K562 (cell line): ENCODE results near the gene SLC10A3. TPM values are rescaled to one million over a fixed set of nuclear protein-coding genes. Genes with fewer than 3 reads are reported as not detected.

Experiments used
- ATAC-seq: fragments of 200-7000 bp; cut with Tn5 transposase; 3 replicates; pipeline ENCODE4 v1.9.1; 2020; ENCODE audit warnings: moderate library complexity
- BruUV-seq: library from RNA; stranded (reverse); fragments of 400-500 nt; replicated peaks from 2 replicates; lab custom pipeline; 2021; lab: Mats Ljungman, UMichigan
- CTCF ChIA-PET: fragments of 300-600 bp; formaldehyde crosslinking; extraction: SDS; loops from one replicate; lab custom pipeline; 2021; ENCODE audit warnings: low intra/inter-chr PET ratio; lab: Yijun Ruan, JAX
- POLR2A ChIA-PET: fragments of 300-600, 350-650 bp; sonication (Branson Sonifier 250); formaldehyde crosslinking; extraction: SDS; loops from one replicate; lab custom pipeline; 2021; ENCODE audit warnings: antibody characterized with exemption, inconsistent platforms; lab: Yijun Ruan, JAX
- DNase-seq, 4 experiments: peaks; one replicate each; pipeline versions ENCODE4 v3.0.0 to v3.0.0-alpha.2; 2011 to 2018; ENCODE audit warnings: low spot score in 3 of 4, mixed read lengths in 3 of 4; ENCODE audit errors: extremely low read depth in 1 of 4
- FAIRE-seq: peaks from 2 replicates; lab custom pipeline; 2011; peaks lifted over from hg19 to GRCh38; lab: Jason Lieb, UNC
- H2AFZ ChIP-seq: 2 replicates; pipeline ENCODE4 v1.6.0; 2011; ENCODE audit warnings: low read depth, low read length, control low read depth, inconsistent platforms
- H3K27ac ChIP-seq: fragments of 200-600 bp; 3 replicates; pipeline ENCODE4 v1.8.0; 2011; ENCODE audit warnings: low read depth, mild to moderate bottlenecking, control low read depth, inconsistent platforms, low read length, moderate library complexity, mixed read lengths; ENCODE audit errors: extremely low read depth
- H3K27me3 ChIP-seq, 2 experiments: fragments of 300-600 bp in 1 of 2; 2 replicates in 1 of 2; 3 replicates in 1 of 2; pipeline versions ENCODE4 v1.6.0 to v1.8.0; 2011; ENCODE audit warnings: inconsistent platforms in 2 of 2, low read length in 2 of 2, mild to moderate bottlenecking in 1 of 2, mixed read lengths in 1 of 2, moderate library complexity in 1 of 2; ENCODE audit not compliant: control insufficient read depth in 2 of 2, insufficient read depth in 2 of 2
- H3K36me3 ChIP-seq: fragments of 300-600 bp; 3 replicates; pipeline ENCODE4 v1.8.0; 2011; ENCODE audit warnings: mild to moderate bottlenecking, low read length, inconsistent platforms; ENCODE audit not compliant: control insufficient read depth, insufficient read depth
- H3K4me1 ChIP-seq, 2 experiments: fragments of 200-600 bp in 1 of 2; replicated peaks in 1 of 2; 2 replicates in 1 of 2; 3 replicates in 1 of 2; pipeline versions ENCODE4 v1.5.1 to v1.8.0; 2011; ENCODE audit warnings: inconsistent platforms in 2 of 2, low read length in 2 of 2, mild to moderate bottlenecking in 1 of 2, mixed read lengths in 1 of 2, moderate library complexity in 1 of 2; ENCODE audit not compliant: control insufficient read depth in 2 of 2, insufficient read depth in 2 of 2
- H3K4me2 ChIP-seq: 2 replicates; pipeline ENCODE4 v1.6.1; 2011; ENCODE audit warnings: low read length, control low read depth, inconsistent platforms, mixed read lengths; ENCODE audit not compliant: insufficient read depth
- H3K4me3 ChIP-seq: fragments of 200-600 bp; sonication (generic), shearing (Covaris generic); 2 replicates; pipeline ENCODE4 v1.5.1; 2016; ENCODE audit warnings: control low read depth, inconsistent platforms
- H3K79me2 ChIP-seq: fragments of 200-600 bp; 3 replicates; pipeline ENCODE4 v1.8.0; 2011; ENCODE audit warnings: low read length, inconsistent platforms; ENCODE audit not compliant: control insufficient read depth, insufficient read depth
- H3K9ac ChIP-seq, 2 experiments: 2 replicates each; pipeline versions ENCODE4 v1.6.0 to v1.6.1; 2011; ENCODE audit warnings: low read depth in 2 of 2, low read length in 2 of 2, control low read depth in 1 of 2, inconsistent platforms in 1 of 2, mild to moderate bottlenecking in 1 of 2, mixed read lengths in 1 of 2; ENCODE audit not compliant: insufficient read depth in 1 of 2
- H3K9me1 ChIP-seq: one replicate; pipeline ENCODE4 v1.6.0; 2011; ENCODE audit warnings: inconsistent platforms, mild to moderate bottlenecking, low read length, moderate library complexity; ENCODE audit not compliant: control insufficient read depth, insufficient read depth
- H3K9me3 ChIP-seq: replicated peaks from 2 replicates; pipeline ENCODE4 v1.5.1; 2011; ENCODE audit warnings: low read depth, low read length, inconsistent platforms; ENCODE audit not compliant: control insufficient read depth, insufficient read depth
- H4K20me1 ChIP-seq: replicated peaks from 2 replicates; pipeline ENCODE4 v1.6.1; 2011; ENCODE audit warnings: low read length, inconsistent platforms, mixed read lengths; ENCODE audit not compliant: control insufficient read depth, insufficient read depth
- CREBBP ChIP-seq: IDR thresholded peaks from one replicate; pipeline ENCODE4 v1.6.1; 2012; ENCODE audit warnings: low read depth, mild to moderate bottlenecking, control low read depth, inconsistent platforms, low read length
- HNRNPL ChIP-seq: fragments of 200-400 bp; formaldehyde crosslinking; IDR thresholded peaks from 2 replicates; pipeline ENCODE4 v1.6.1; 2017; ENCODE audit warnings: low read depth, mild to moderate bottlenecking, low read length
- RBFOX2 ChIP-seq: fragments of 200-400 bp; formaldehyde crosslinking; IDR thresholded peaks from 2 replicates; pipeline ENCODE4 v1.6.1; 2017; ENCODE audit warnings: low read depth, mild to moderate bottlenecking, low read length, moderate library complexity
- WGBS: fragments of 100-300 bp; shearing (Covaris generic); methylation state at CpG from one replicate; pipeline ENCODE4 v1.1.6; 2016; ENCODE audit warnings: low coverage, mixed read lengths; ENCODE audit not compliant: insufficient coverage; ENCODE audit errors: missing lambda C conversion rate; 5-methylcytosine and 5-hydroxymethylcytosine counted together
- in situ Hi-C: fragments of 300-500 bp; cut with MboI; formaldehyde crosslinking; loops from 4 replicates; pipeline ENCODE4 v1.15.0; 2018; ENCODE audit warnings: inconsistent platforms, mixed read lengths
- intact Hi-C: fragments of 100-400 bp; cut with micrococcal nuclease; formaldehyde crosslinking; loops from 2 replicates; pipeline ENCODE4 v1.14.2; 2022
- polyA plus RNA-seq, 8 experiments: library from polyadenylated mRNA; depleted of rRNA in 4 of 8; stranded (reverse) in 5 of 8; unstranded in 3 of 8; fragments of >200 nt; fragmentation: Nextera tagmentation in 2 of 8; fragmentation: Illumina TruSeq in 1 of 8; extraction: Ambion mirVana in 2 of 8; extraction: Trizol in 1 of 8; gene quantifications; 2 replicates each; pipeline versions ENCODE4 v1.2.1 to v1.2.3, GENCODE V29; 2011 to 2014; ENCODE audit warnings: inconsistent platforms in 1 of 8, missing spikeins in 1 of 8
- total RNA-seq, 7 experiments: library from RNA; depleted of rRNA in 6 of 7; stranded (reverse); fragments of >200 nt in 6 of 7; fragmentation: Illumina TruSeq in 2 of 7; extraction: Trizol in 2 of 7; gene quantifications; 2 replicates each; pipeline versions ENCODE4 v1.2.1 to v1.2.3, GENCODE V29; 2011 to 2021; ENCODE audit warnings: low replicate concordance in 1 of 7

Gene SLC10A3
- total and polyA plus RNA-seq, 9 of the 15 experiments (the other 6 are each of a cell fraction or from before 2014, with no cell fraction given): 5.2 to 30.6 (median 16.7) TPM

- WGBS: 91% methylated on average over 9 of the region's 17 CpGs
Measured at GRCh38 chrX:154450312-154450711, 40.1 kb downstream of the SLC10A3 start.

DNA sequence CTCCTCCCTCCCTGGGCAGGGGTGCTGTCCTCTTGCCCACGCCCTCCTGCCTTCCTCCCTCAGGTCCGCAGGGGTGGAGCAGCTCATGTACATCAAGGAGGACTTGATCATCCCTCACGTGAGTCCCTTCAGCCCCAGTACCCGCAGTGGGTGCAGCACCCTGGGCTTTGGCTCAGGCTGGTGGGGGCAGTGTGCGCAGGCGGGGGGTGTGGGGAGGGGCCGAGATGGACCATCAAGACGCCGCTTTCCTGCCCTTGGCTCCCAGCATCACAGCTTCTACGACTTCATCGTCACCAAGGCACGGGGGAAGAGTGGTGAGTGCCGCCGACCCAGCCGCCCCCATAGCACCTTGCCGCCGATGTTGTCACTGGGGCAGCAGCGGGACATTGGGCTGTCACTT, 40.8 kb downstream of the SLC10A3 start:
- Histone ChIP-seq H3K79me2 (peaks cover 12% of the 10 kb centered on the region), H3K4me3 (no peak overlapping the region), H3K4me2 (no peak overlapping the region), H3K9ac (no peak overlapping the region), H3K36me3 (peaks cover 59% of the 10 kb centered on the region; the same call in 2 of the 3 replicates), H4K20me1 (no peaks in the 10 kb centered on the region), H3K9me3 (no peaks in the 10 kb centered on the region), H3K27me3 (no peaks in the 10 kb centered on the region), H3K9me1 (no peaks in the 10 kb centered on the region), H3K4me1 (peaks cover 5 to 28% of the 10 kb centered on the region in 2 experiments; a peak in 4 of 5 replicates), H2AFZ (no peak overlapping the region), H3K27ac (no peak overlapping the region)
- ChIA-PET POLR2A (no interaction called here), CTCF (no interaction called here)
- in situ Hi-C loops: no loop called here
- WGBS: no CpG with 5 or more reads among the region's 18 CpGs
- DNase-seq (no peak), FAIRE-seq (no peak), ATAC-seq (no peak)
- TF ChIP-seq CREBBP: no peak
- TF ChIP-seq RBFOX2: 0 out of 2 replicates have a peak, but pooled peaks have one; percentile 3
- intact Hi-C loops: no loop called here
- BruUV-seq: no TSS peak

More at GRCh38 chrX:154450312-154450711, 40.1 kb downstream of the SLC10A3 start:
- no peaks in the 10 kb centered on the region for H3K27me3 ChIP-seq
- intact Hi-C loops: no loop called here
- no TSS peak for BruUV-seq
- DNase-seq (no peak), FAIRE-seq (no peak), ATAC-seq (no peak)
- no peak overlapping the region for H3K4me3 ChIP-seq
- H2AFZ ChIP-seq: no peak overlapping the region
- no peak overlapping the region for H3K4me2 ChIP-seq
- no peak overlapping the region for H3K27ac ChIP-seq
- peaks cover 57% of the 10 kb centered on the region; the same call in 2 of the 3 replicates for H3K36me3 ChIP-seq
- no peaks in the 10 kb centered on the region for H3K9me1 ChIP-seq
- H3K4me1 ChIP-seq: peaks cover 1 to 21% of the 10 kb centered on the region in 2 experiments; a peak in 4 of 5 replicates
- no peaks in the 10 kb centered on the region for H4K20me1 ChIP-seq
- CTCF ChIA-PET: no interaction called here
- no peak for TF ChIP-seq HNRNPL
- 0 out of 2 replicates have a peak, but pooled peaks have one; percentile 2 for TF ChIP-seq RBFOX2
- in situ Hi-C loops: no loop called here
- H3K79me2 ChIP-seq: peaks cover 5% of the 10 kb centered on the region; the same call in 2 of the 3 replicates
- H3K9ac ChIP-seq: no peak overlapping the region
- H3K9me3 ChIP-seq: no peaks in the 10 kb centered on the region
- POLR2A ChIA-PET: interaction anchor here (1.0 kb wide), 1 partner anchor 49 kb away, joined by 3 read pairs; no protein-coding TSS in a partner anchor
